ENCODE measurements around the gene CNIH3. TPM values are rescaled to one million over a fixed set of nuclear protein-coding genes. Genes with fewer than 3 reads are reported as not detected.
"Not testable (repeated sequence)": the region's sequence is repeated elsewhere in the genome, so short reads cannot be mapped to it uniquely, and the experiment has no call there.

The CNIH3 gene
- 1 to 10 TPM in 4 of 6 donors, under 1 TPM in 1, not detected in 1; 0.97 to 4.0 (median 1.8) TPM for polyA plus RNA-seq (ENCODE audit: low read depth in 6 of 6)

- DNase-seq (no peak), ATAC-seq (ENCODE audit: low read depth in 2 of 2) (no peak)
- Mint-ChIP-seq H3K36me3 (no peaks in the 10 kb centered on the region), H3K4me3 (peak within 1 kb of the TSS in 7 of 8 donors; percentile 5 to 83 (median 50)), H3K9me3 (peaks cover 0 to 4% (median 0%) of the 10 kb centered on the region in 7 donors), H3K27me3 (peaks cover 47 to 65% (median 52%) of the 10 kb centered on the region in 3 donors), H3K27ac (peak within 1 kb of the TSS in 2 of 6 donors; percentile 21 to 36), H3K4me1 (peaks cover 5 to 20% (median 7%) of the 10 kb centered on the region in 3 donors)
Measured at GRCh38 chr1:224615861-224616755, at the start of gene CNIH3. TSS of gene CNIH3 (plus strand) at chr1:224616317. CDS start at chr1:224617175, 858 bp downstream.

GRCh38 chr1:224566492-224566891 lies 49.6 kb upstream of the CNIH3 start:
- DNase-seq; H3K27ac Mint-ChIP-seq; H3K4me3 Mint-ChIP-seq; ATAC-seq (ENCODE audit: low read depth in 2 of 2); H3K9me3 Mint-ChIP-seq; H3K4me1 Mint-ChIP-seq; H3K36me3 Mint-ChIP-seq; H3K27me3 Mint-ChIP-seq: not testable (repeated sequence)

GRCh38 chr1:224569276-224569675 lies 46.8 kb upstream of the CNIH3 start:
- no peak for ATAC-seq (ENCODE audit: low read depth in 2 of 2)
- DNase-seq, result no peak
- no peak overlapping the region for H3K4me3 Mint-ChIP-seq
- H3K4me1 Mint-ChIP-seq, result no peaks in the 10 kb centered on the region
- no peak overlapping the region for H3K27ac Mint-ChIP-seq
- peaks cover 0 to 13% (median 7%) of the 10 kb centered on the region in 3 donors for H3K27me3 Mint-ChIP-seq
- H3K9me3 Mint-ChIP-seq, result peaks cover 0 to 5% (median 2%) of the 10 kb centered on the region in 7 donors
- H3K36me3 Mint-ChIP-seq, result no peaks in the 10 kb centered on the region

- not testable (repeated sequence) for ATAC-seq (ENCODE audit: low read depth in 2 of 2); DNase-seq; H3K4me1 Mint-ChIP-seq; H3K27ac Mint-ChIP-seq; H3K36me3 Mint-ChIP-seq
- H3K9me3 Mint-ChIP-seq, result peaks cover 6 to 14% (median 10%) of the 10 kb centered on the region in 7 donors
- peak overlapping the region in 1 of 8 donors; percentile 35 for H3K4me3 Mint-ChIP-seq
- peaks cover 0 to 13% (median 13%) of the 10 kb centered on the region in 3 donors for H3K27me3 Mint-ChIP-seq
Measured at GRCh38 chr1:224571975-224572374, 44.1 kb upstream of the CNIH3 start.

- Mint-ChIP-seq H3K9me3 (peaks cover 9 to 31% (median 18%) of the 10 kb centered on the region in 7 donors), H3K4me3 (no peak overlapping the region), H3K27me3 (peaks cover 8 to 19% (median 13%) of the 10 kb centered on the region in 3 donors), H3K36me3 (peaks cover 8 to 9% of the 10 kb centered on the region in 2 donors), H3K4me1 (no peaks in the 10 kb centered on the region), H3K27ac (no peak overlapping the region)
- DNase-seq (no peak), ATAC-seq (ENCODE audit: low read depth in 2 of 2) (no peak)
Measured at GRCh38 chr1:224579526-224579925, 36.6 kb upstream of the CNIH3 start.

GRCh38 chr1:224580006-224580405 lies 36.1 kb upstream of the CNIH3 start:
- H3K36me3 Mint-ChIP-seq, result peaks cover 8 to 9% of the 10 kb centered on the region in 2 donors
- no peak for DNase-seq
- ATAC-seq (ENCODE audit: low read depth in 2 of 2), result no peak
- H3K4me1 Mint-ChIP-seq, result no peaks in the 10 kb centered on the region
- no peak overlapping the region for H3K4me3 Mint-ChIP-seq
- peaks cover 9 to 31% (median 18%) of the 10 kb centered on the region in 7 donors for H3K9me3 Mint-ChIP-seq
- H3K27ac Mint-ChIP-seq, result no peak overlapping the region
- H3K27me3 Mint-ChIP-seq, result peaks cover 8 to 19% (median 13%) of the 10 kb centered on the region in 3 donors

GRCh38 chr1:224582041-224582440 lies 34.1 kb upstream of the CNIH3 start:
- H3K4me1 Mint-ChIP-seq, result no peaks in the 10 kb centered on the region
- peaks cover 1 to 17% (median 9%) of the 10 kb centered on the region in 7 donors for H3K9me3 Mint-ChIP-seq
- no peak overlapping the region for H3K27ac Mint-ChIP-seq
- ATAC-seq (ENCODE audit: low read depth in 2 of 2), result no peak
- H3K36me3 Mint-ChIP-seq, result peaks cover 1% of the 10 kb centered on the region in 2 donors
- no peak overlapping the region for H3K4me3 Mint-ChIP-seq
- H3K27me3 Mint-ChIP-seq, result peaks cover 8 to 13% (median 12%) of the 10 kb centered on the region in 3 donors
- no peak for DNase-seq

GRCh38 chr1:224583774-224584173 lies 32.3 kb upstream of the CNIH3 start:
- no peak for ATAC-seq (ENCODE audit: low read depth in 2 of 2)
- no peaks in the 10 kb centered on the region for H3K36me3 Mint-ChIP-seq
- no peak overlapping the region for H3K4me3 Mint-ChIP-seq
- peaks cover 0 to 1% (median 0%) of the 10 kb centered on the region in 7 donors for H3K9me3 Mint-ChIP-seq
- no peaks in the 10 kb centered on the region for H3K4me1 Mint-ChIP-seq
- H3K27me3 Mint-ChIP-seq, result peaks cover 6 to 13% (median 8%) of the 10 kb centered on the region in 3 donors
- no peak overlapping the region for H3K27ac Mint-ChIP-seq
- no peak for DNase-seq

- no peaks in the 10 kb centered on the region for H3K4me1 Mint-ChIP-seq
- no peak overlapping the region for H3K4me3 Mint-ChIP-seq
- DNase-seq (no peak), ATAC-seq (ENCODE audit: low read depth in 2 of 2) (no peak)
- H3K9me3 Mint-ChIP-seq, result no peaks in the 10 kb centered on the region
- H3K27ac Mint-ChIP-seq, result peak overlapping the region in 1 of 6 donors; percentile 10
- H3K27me3 Mint-ChIP-seq, result peaks cover 0 to 7% (median 4%) of the 10 kb centered on the region in 3 donors
- no peaks in the 10 kb centered on the region for H3K36me3 Mint-ChIP-seq
Measured at GRCh38 chr1:224585051-224585450, 31.1 kb upstream of the CNIH3 start.

- no peak for DNase-seq
- Mint-ChIP-seq H3K36me3 (no peaks in the 10 kb centered on the region), H3K27ac (no peak overlapping the region), H3K9me3 (peaks cover 0 to 2% (median 0%) of the 10 kb centered on the region in 7 donors), H3K27me3 (peaks cover 0 to 7% (median 4%) of the 10 kb centered on the region in 3 donors), H3K4me1 (peaks cover 0 to 3% (median 0%) of the 10 kb centered on the region in 3 donors), H3K4me3 (no peak overlapping the region)
- ATAC-seq (ENCODE audit: low read depth in 2 of 2), result no peak
Measured at GRCh38 chr1:224587051-224587450, 29.1 kb upstream of the CNIH3 start.

- ATAC-seq (ENCODE audit: low read depth in 2 of 2), result no peak
- no peak for DNase-seq
- Mint-ChIP-seq H3K36me3 (no peaks in the 10 kb centered on the region), H3K9me3 (peaks cover 0 to 2% (median 0%) of the 10 kb centered on the region in 7 donors), H3K27me3 (no peaks in the 10 kb centered on the region), H3K4me3 (no peak overlapping the region), H3K4me1 (peaks cover 0 to 16% (median 7%) of the 10 kb centered on the region in 3 donors), H3K27ac (no peak overlapping the region)
Measured at GRCh38 chr1:224588515-224588914, 27.6 kb upstream of the CNIH3 start.

- ATAC-seq (ENCODE audit: low read depth in 2 of 2) (no peak), DNase-seq (no peak)
- H3K36me3 Mint-ChIP-seq, result no peaks in the 10 kb centered on the region
- no peak overlapping the region for H3K27ac Mint-ChIP-seq
- no peak overlapping the region for H3K4me3 Mint-ChIP-seq
- H3K4me1 Mint-ChIP-seq, result peaks cover 0 to 16% (median 7%) of the 10 kb centered on the region in 3 donors
- H3K27me3 Mint-ChIP-seq, result no peaks in the 10 kb centered on the region
- peaks cover 0 to 2% (median 0%) of the 10 kb centered on the region in 7 donors for H3K9me3 Mint-ChIP-seq
Measured at GRCh38 chr1:224589006-224589405, 27.1 kb upstream of the CNIH3 start.

GRCh38 chr1:224591326-224591725 lies 24.8 kb upstream of the CNIH3 start:
- no peaks in the 10 kb centered on the region for H3K27me3 Mint-ChIP-seq
- peaks cover 0 to 2% (median 0%) of the 10 kb centered on the region in 7 donors for H3K9me3 Mint-ChIP-seq
- ATAC-seq (ENCODE audit: low read depth in 2 of 2), result no peak
- H3K27ac Mint-ChIP-seq, result no peak overlapping the region
- peaks cover 0 to 16% (median 7%) of the 10 kb centered on the region in 3 donors for H3K4me1 Mint-ChIP-seq
- no peak for DNase-seq
- no peaks in the 10 kb centered on the region for H3K36me3 Mint-ChIP-seq
- H3K4me3 Mint-ChIP-seq, result peak overlapping the region in 1 of 8 donors; percentile 31

Measured in naive B cell (primary cell).